H1 (cell line): ENCODE results near the gene VTN. TPM values are rescaled to one million over a fixed set of nuclear protein-coding genes. Genes with fewer than 3 reads are reported as not detected.

ENCODE experiments used
- ASH2L ChIP-seq: fragments of 200-600, 300-600 bp; sonication (generic); IDR thresholded peaks from one replicate; pipeline ENCODE4 v1.7.1; 2017; ENCODE audit warnings: low read length
- EGR1 ChIP-seq: IDR thresholded peaks from 2 replicates; pipeline ENCODE4 v1.6.1; 2011; ENCODE audit warnings: low read depth, low read length, borderline replicate concordance
- KDM1A ChIP-seq: fragments of 200-600, 300-600 bp; sonication (generic); IDR thresholded peaks from 2 replicates; pipeline ENCODE4 v1.7.1; 2016; ENCODE audit warnings: mild to moderate bottlenecking, low read length, borderline replicate concordance
- POLR2AphosphoS5 ChIP-seq: IDR thresholded peaks from 2 replicates; pipeline ENCODE4 v1.6.1; 2011; ENCODE audit warnings: low read depth, low read length
- polyA plus RNA-seq, 7 experiments: library from polyadenylated mRNA; depleted of rRNA in 3 of 7; stranded (reverse) in 5 of 7; unstranded in 2 of 7; fragments of >200 nt in 5 of 7; fragments of 200-250 nt in 2 of 7; gene quantifications; 1 replicate in 5 of 7; 2 replicates in 1 of 7; 4 replicates in 1 of 7; pipeline versions ENCODE4 v1.2.1 to v1.2.3, GENCODE V29; 2011 to 2013; ENCODE audit warnings: missing spikeins in 2 of 7, mixed read lengths in 2 of 7
- total RNA-seq: library from RNA; stranded (reverse); fragmentation: NEBNext Ultra II Directional; extraction: Animal tissue kit (Norgen Biotek cat#: 25700); gene quantifications from 2 replicates; pipeline ENCODE4 v1.2.1, GENCODE V29; 2021

Gene VTN
- total and polyA plus RNA-seq, 2 of the 8 experiments (the other 6 are each of a cell fraction or from before 2014, with no cell fraction given), result 0.18 TPM; not detected in 1

GRCh38 chr17:28386391-28386790 lies 16.3 kb upstream of the VTN start (continued):
- TF ChIP-seq EGR1, result no peak
- TF ChIP-seq KDM1A, result no peak
- TF ChIP-seq ASH2L, result no peak
- no peak for TF ChIP-seq POLR2AphosphoS5
